Keratinocyte (primary cell): ENCODE data around the gene TRIM60.

Experiments used
- EZH2 ChIP-seq: IDR thresholded peaks from one replicate; pipeline ENCODE4 v1.6.1; 2012; ENCODE audit warnings: inconsistent platforms, mild to moderate bottlenecking, low read length, moderate library complexity
- TF ChIP-seq, protein P1 (sequence below), 3 experiments: IDR thresholded peaks in 1 of 3; conservative IDR thresholded peaks in 1 of 3; optimal IDR thresholded peaks in 1 of 3; 2 replicates in 2 of 3; 3 replicates in 1 of 3; pipeline versions ENCODE3 to v1.5.1; 2011; ENCODE audit warnings: low read length in 3 of 3, mild to moderate bottlenecking in 3 of 3, moderate library complexity in 2 of 3, control low read depth in 1 of 3, inconsistent platforms in 1 of 3; ENCODE audit not compliant: insufficient read depth in 2 of 3; ENCODE audit errors: extremely low read depth in 1 of 3

DNA sequence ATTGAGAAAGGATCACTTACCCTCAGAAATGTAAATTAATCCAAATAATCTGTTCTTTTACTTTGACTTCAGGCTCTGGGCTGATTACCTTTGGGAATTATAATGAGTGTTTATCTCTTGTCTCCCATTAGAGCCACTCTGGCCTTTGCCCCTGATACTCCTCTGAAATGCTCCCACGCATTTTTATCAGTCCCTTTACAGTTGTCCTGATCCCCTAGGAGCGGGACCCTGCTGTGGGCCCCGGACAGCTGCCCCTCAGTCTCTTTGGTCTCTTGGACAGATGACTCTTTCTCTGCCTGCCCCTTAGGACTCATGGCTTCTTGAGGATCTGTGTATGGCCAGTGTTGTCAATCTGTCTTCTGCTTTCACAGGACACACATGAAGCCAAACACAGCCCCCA is 20.8 kb downstream of the TRIM60 start:
- TF ChIP-seq, protein P1, sequence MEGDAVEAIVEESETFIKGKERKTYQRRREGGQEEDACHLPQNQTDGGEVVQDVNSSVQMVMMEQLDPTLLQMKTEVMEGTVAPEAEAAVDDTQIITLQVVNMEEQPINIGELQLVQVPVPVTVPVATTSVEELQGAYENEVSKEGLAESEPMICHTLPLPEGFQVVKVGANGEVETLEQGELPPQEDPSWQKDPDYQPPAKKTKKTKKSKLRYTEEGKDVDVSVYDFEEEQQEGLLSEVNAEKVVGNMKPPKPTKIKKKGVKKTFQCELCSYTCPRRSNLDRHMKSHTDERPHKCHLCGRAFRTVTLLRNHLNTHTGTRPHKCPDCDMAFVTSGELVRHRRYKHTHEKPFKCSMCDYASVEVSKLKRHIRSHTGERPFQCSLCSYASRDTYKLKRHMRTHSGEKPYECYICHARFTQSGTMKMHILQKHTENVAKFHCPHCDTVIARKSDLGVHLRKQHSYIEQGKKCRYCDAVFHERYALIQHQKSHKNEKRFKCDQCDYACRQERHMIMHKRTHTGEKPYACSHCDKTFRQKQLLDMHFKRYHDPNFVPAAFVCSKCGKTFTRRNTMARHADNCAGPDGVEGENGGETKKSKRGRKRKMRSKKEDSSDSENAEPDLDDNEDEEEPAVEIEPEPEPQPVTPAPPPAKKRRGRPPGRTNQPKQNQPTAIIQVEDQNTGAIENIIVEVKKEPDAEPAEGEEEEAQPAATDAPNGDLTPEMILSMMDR (optimal IDR thresholded peaks at IDR 0.05 in 1 of 3, IDR thresholded peaks at IDR 0.05 in 1 of 3, conservative IDR thresholded peaks at IDR 0.05 in 1 of 3; ENCODE audit: extremely low read depth in 1 of 3, insufficient read depth in 2 of 3, low read length in 3 of 3), result no peak
- TF ChIP-seq EZH2, result no peak
